PFSK-1 (cell line): ENCODE data around the gene CBFB.

ENCODE experiments used
- POLR2AphosphoS5 ChIP-seq: IDR thresholded peaks from 2 replicates; pipeline ENCODE4 v1.6.1; 2012; ENCODE audit warnings: low read depth, mild to moderate bottlenecking, control low read depth, low read length, moderate library complexity
- SIN3A ChIP-seq: IDR thresholded peaks from 2 replicates; pipeline ENCODE4 v1.6.1; 2012; ENCODE audit warnings: mild to moderate bottlenecking, low read length, moderate library complexity, borderline replicate concordance; ENCODE audit not compliant: insufficient read depth
- TAF1 ChIP-seq: IDR thresholded peaks from 2 replicates; pipeline ENCODE4 v1.6.1; 2012; ENCODE audit warnings: low read length, control low read depth, borderline replicate concordance; ENCODE audit not compliant: insufficient read depth
- TF ChIP-seq, protein P1 (sequence below), 2 experiments: IDR thresholded peaks; 2 replicates each; pipeline versions ENCODE4 v1.6.1 to v1.8.0; 2011 to 2012; ENCODE audit warnings: low read depth in 2 of 2, low read length in 2 of 2, control low read depth in 1 of 2, inconsistent platforms in 1 of 2, mild to moderate bottlenecking in 1 of 2, moderate library complexity in 1 of 2; ENCODE audit not compliant: insufficient read depth in 1 of 2

DNA sequence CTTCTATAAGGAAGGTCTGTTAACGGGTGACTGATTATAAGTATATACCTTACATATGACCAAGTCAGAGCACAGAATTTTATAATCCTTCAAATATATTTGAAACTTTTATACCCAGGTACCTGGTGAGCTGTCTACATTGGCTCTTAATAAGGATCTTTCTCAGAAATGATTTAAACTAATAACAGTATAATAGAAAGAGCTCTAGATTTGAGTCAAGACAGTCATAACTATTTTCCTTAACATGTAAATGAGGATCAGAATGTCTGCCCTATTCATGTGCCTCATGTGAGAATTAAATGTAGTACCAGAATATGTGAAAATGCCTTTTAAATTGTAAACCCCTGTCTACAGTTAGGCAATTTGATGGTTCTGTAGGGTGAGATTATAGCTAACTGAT is 14.5 kb downstream of the CBFB start:
- no peak for TF ChIP-seq POLR2AphosphoS5
- TF ChIP-seq, protein P1, sequence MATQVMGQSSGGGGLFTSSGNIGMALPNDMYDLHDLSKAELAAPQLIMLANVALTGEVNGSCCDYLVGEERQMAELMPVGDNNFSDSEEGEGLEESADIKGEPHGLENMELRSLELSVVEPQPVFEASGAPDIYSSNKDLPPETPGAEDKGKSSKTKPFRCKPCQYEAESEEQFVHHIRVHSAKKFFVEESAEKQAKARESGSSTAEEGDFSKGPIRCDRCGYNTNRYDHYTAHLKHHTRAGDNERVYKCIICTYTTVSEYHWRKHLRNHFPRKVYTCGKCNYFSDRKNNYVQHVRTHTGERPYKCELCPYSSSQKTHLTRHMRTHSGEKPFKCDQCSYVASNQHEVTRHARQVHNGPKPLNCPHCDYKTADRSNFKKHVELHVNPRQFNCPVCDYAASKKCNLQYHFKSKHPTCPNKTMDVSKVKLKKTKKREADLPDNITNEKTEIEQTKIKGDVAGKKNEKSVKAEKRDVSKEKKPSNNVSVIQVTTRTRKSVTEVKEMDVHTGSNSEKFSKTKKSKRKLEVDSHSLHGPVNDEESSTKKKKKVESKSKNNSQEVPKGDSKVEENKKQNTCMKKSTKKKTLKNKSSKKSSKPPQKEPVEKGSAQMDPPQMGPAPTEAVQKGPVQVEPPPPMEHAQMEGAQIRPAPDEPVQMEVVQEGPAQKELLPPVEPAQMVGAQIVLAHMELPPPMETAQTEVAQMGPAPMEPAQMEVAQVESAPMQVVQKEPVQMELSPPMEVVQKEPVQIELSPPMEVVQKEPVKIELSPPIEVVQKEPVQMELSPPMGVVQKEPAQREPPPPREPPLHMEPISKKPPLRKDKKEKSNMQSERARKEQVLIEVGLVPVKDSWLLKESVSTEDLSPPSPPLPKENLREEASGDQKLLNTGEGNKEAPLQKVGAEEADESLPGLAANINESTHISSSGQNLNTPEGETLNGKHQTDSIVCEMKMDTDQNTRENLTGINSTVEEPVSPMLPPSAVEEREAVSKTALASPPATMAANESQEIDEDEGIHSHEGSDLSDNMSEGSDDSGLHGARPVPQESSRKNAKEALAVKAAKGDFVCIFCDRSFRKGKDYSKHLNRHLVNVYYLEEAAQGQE (IDR thresholded peaks at IDR 0.05; ENCODE audit: insufficient read depth in 1 of 2, low read depth in 2 of 2, low read length in 2 of 2) = no peak
- no peak for TF ChIP-seq TAF1
- TF ChIP-seq SIN3A = no peak
